Osteoblast (primary cell): Measurements from ENCODE around the gene PTGES3. TPM values are rescaled to one million over a fixed set of nuclear protein-coding genes. Genes with fewer than 3 reads are reported as not detected.

Experiments
- DNase-seq: peaks from one replicate; pipeline ENCODE4 v3.0.0; 2011; ENCODE audit warnings: low spot score, mixed read lengths; ENCODE audit not compliant: insufficient read length; ENCODE audit errors: missing footprints
- H2AFZ ChIP-seq: 2 replicates; pipeline ENCODE4 v1.6.0; 2011; ENCODE audit warnings: mild to moderate bottlenecking, low read length
- H3K27ac ChIP-seq: 2 replicates; pipeline ENCODE4 v1.5.1; 2011; ENCODE audit warnings: mild to moderate bottlenecking, low read depth, low read length, moderate library complexity
- H3K27me3 ChIP-seq: 2 replicates; pipeline ENCODE4 v1.6.0; 2012; ENCODE audit warnings: mild to moderate bottlenecking, control low read depth, inconsistent platforms, low read length, moderate library complexity; ENCODE audit not compliant: insufficient read depth
- H3K36me3 ChIP-seq: 2 replicates; pipeline ENCODE4 v1.5.1; 2011; ENCODE audit warnings: mild to moderate bottlenecking, low read length, control low read depth, moderate library complexity; ENCODE audit not compliant: insufficient read depth
- H3K4me1 ChIP-seq: 2 replicates; pipeline ENCODE4 v1.5.1; 2011; ENCODE audit warnings: mild to moderate bottlenecking, low read length, control low read depth, moderate library complexity; ENCODE audit not compliant: insufficient read depth
- H3K4me2 ChIP-seq: 2 replicates; pipeline ENCODE4 v1.6.0; 2011; ENCODE audit warnings: mild to moderate bottlenecking, low read length; ENCODE audit not compliant: insufficient read depth
- H3K4me3 ChIP-seq: fragments of 200-600 bp; sonication (generic); 3 replicates; pipeline ENCODE4 v1.5.1; 2012; ENCODE audit warnings: mild to moderate bottlenecking, low read length, inconsistent platforms; ENCODE audit not compliant: insufficient read depth
- H3K79me2 ChIP-seq: 2 replicates; pipeline ENCODE4 v1.6.0; 2012; ENCODE audit warnings: mild to moderate bottlenecking, low read length, control low read depth, inconsistent platforms; ENCODE audit not compliant: insufficient read depth
- H3K9me3 ChIP-seq: 2 replicates; pipeline ENCODE4 v1.5.1; 2011; ENCODE audit warnings: low read depth, low read length, control low read depth
- H4K20me1 ChIP-seq: 2 replicates; pipeline ENCODE4 v1.6.0; 2012; ENCODE audit warnings: mild to moderate bottlenecking, low read length, control low read depth; ENCODE audit not compliant: insufficient read depth
- CTCF ChIP-seq: IDR thresholded peaks from 2 replicates; pipeline ENCODE4 v1.5.1; 2011; ENCODE audit warnings: mild to moderate bottlenecking, low read depth, low read length, moderate library complexity; ENCODE audit errors: extremely low read depth
- total RNA-seq: library from RNA; depleted of rRNA; stranded (reverse); fragments of >200 nt; gene quantifications from 2 replicates; pipeline ENCODE4 v1.2.3, GENCODE V29; 2012

Gene PTGES3
- total RNA-seq, 1 donor = 63.0 TPM

DNA sequence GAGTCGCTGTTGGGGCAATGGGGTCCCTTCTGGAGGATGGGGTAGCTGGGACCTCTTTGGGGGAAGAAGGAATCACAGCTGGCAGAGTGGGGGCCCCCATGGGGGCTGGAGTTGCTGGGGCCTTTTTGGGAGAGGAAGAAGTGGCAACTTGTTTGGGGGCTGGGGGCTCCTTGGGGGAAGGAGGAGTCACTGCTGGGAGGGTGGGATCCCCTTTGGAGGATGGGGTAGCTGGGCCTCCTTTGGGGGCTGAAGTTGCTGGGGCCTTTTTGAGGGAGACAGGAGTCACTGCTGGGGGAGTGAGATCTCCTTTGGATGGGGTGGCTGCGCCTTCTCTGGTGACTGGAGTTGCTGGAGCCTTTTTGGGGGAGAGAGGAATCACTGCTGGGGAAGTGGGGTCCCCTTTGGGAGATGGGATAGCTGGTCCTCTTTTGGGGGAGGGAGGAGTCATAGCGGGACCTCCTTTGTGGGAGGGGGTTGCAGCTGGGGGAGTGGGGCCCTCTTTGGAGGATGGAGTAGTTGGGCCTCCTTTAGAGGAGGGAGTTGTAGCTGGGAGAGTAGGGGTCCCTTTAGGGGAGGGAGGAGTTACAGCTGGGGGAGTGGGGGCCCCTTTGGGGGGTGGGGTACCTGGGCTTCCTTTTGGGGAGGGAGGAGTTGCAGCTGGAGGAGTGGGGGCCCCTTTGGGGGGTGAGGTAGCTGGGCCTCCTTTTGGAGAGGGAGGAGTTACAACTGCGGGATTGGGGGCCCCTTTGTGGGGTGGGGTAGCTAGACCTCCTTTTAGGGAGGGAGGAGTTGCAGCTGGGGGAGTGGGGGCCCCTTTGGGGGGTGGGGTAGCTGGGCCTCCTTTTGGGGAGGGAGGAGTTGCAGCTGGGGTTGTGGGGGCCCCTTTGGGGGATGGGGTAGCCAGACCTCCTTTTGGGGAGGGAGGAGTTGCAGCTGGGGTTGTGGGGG is 29.1 kb upstream of the PTGES3 start:
- H3K4me2 ChIP-seq = no peak overlapping the region
- H3K36me3 ChIP-seq = peaks cover 72% of the 10 kb centered on the region
- H4K20me1 ChIP-seq = peaks cover 71% of the 10 kb centered on the region
- no peak overlapping the region for H3K4me3 ChIP-seq
- H3K9me3 ChIP-seq = no peaks in the 10 kb centered on the region
- H2AFZ ChIP-seq = no peak overlapping the region
- peaks cover 15% of the 10 kb centered on the region for H3K4me1 ChIP-seq
- H3K27ac ChIP-seq = no peak overlapping the region
- peak; percentile 56 for DNase-seq
- TF ChIP-seq CTCF = no peak
- peaks cover 85% of the 10 kb centered on the region for H3K79me2 ChIP-seq
- no peaks in the 10 kb centered on the region for H3K27me3 ChIP-seq

GRCh38 chr12:56716458-56716857 is 28.4 kb upstream of the PTGES3 start:
- no peak for DNase-seq
- Histone ChIP-seq H3K4me2 (no peak overlapping the region), H3K4me3 (no peak overlapping the region), H3K27ac (no peak overlapping the region), H3K79me2 (peaks cover 78% of the 10 kb centered on the region), H4K20me1 (peaks cover 63% of the 10 kb centered on the region), H3K9me3 (no peaks in the 10 kb centered on the region), H3K4me1 (peaks cover 7% of the 10 kb centered on the region), H2AFZ (no peak overlapping the region), H3K36me3 (peaks cover 72% of the 10 kb centered on the region), H3K27me3 (no peaks in the 10 kb centered on the region)
- TF ChIP-seq CTCF = no peak

- TF ChIP-seq CTCF = no peak
- Histone ChIP-seq H4K20me1 (peaks cover 57% of the 10 kb centered on the region), H3K36me3 (peaks cover 75% of the 10 kb centered on the region), H3K4me2 (no peak overlapping the region), H3K4me3 (no peak overlapping the region), H3K4me1 (peaks cover under 1% of the 10 kb centered on the region), H3K27ac (no peak overlapping the region), H3K9me3 (no peaks in the 10 kb centered on the region), H3K27me3 (no peaks in the 10 kb centered on the region), H3K79me2 (peaks cover 71% of the 10 kb centered on the region), H2AFZ (no peak overlapping the region)
- no peak for DNase-seq
Observed at GRCh38 chr12:56715798-56716197, 27.7 kb upstream of the PTGES3 start.

DNA sequence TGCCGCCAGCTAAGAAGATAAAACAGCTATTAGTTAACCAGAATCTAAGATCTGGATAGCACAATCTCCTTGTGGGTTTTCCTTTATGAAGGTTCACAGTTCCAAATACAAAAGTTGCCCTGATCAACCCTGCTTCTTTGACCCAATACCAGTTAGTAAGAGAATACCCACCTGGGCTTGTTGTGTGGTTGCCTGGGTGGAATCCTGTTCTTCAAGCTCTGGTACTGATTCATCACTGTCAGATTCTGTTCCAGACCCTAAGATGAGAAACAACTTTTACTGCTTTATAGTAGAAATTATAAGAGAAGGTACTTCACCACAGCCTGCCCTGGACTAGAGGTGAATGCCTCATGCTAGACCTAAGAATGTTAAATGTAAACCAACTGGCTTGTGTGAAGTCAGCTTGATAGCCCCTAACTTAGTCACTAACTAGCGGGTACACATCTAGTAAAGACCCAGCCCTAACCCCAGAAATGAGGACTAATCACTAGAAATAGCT is 26.4 kb upstream of the PTGES3 start:
- H3K27ac ChIP-seq = no peak overlapping the region
- H3K4me1 ChIP-seq = no peaks in the 10 kb centered on the region
- H3K79me2 ChIP-seq = peaks cover 58% of the 10 kb centered on the region
- no peaks in the 10 kb centered on the region for H3K9me3 ChIP-seq
- no peak overlapping the region for H3K4me3 ChIP-seq
- TF ChIP-seq CTCF = no peak
- DNase-seq = no peak
- no peak overlapping the region for H2AFZ ChIP-seq
- peaks cover 44% of the 10 kb centered on the region for H4K20me1 ChIP-seq
- H3K4me2 ChIP-seq = no peak overlapping the region
- H3K36me3 ChIP-seq = peaks cover 63% of the 10 kb centered on the region
- no peaks in the 10 kb centered on the region for H3K27me3 ChIP-seq
